HepG2 (cell line): ENCODE measurements around the gene KIF13A. TPM values are rescaled to one million over a fixed set of nuclear protein-coding genes. Genes with fewer than 3 reads are reported as not detected.

Experiments
- ATRX ChIP-seq: sonication (generic); formaldehyde crosslinking; IDR thresholded peaks from 2 replicates; pipeline ENCODE4 v1.4.0; 2020; ENCODE audit warnings: missing genetic modification reagents, borderline replicate concordance
- GTF2F1 ChIP-seq: fragments of 150-350 bp; IDR thresholded peaks from 2 replicates; pipeline ENCODE4 v1.6.1; 2014; ENCODE audit warnings: low read length
- KAT8 ChIP-seq: IDR thresholded peaks from 2 replicates; pipeline ENCODE4 v1.6.1; 2016; ENCODE audit warnings: missing genetic modification reagents, missing compliant biosample characterization
- MAF1 ChIP-seq: sonication (generic); formaldehyde crosslinking; IDR thresholded peaks from 2 replicates; pipeline ENCODE4 v1.5.0; 2020; ENCODE audit warnings: missing genetic modification reagents, borderline replicate concordance
- MXD4 ChIP-seq: IDR thresholded peaks from 2 replicates; pipeline ENCODE4 v1.6.1; 2016; ENCODE audit warnings: mild to moderate bottlenecking, missing biosample characterization, missing genetic modification reagents
- NFE2 ChIP-seq: sonication (generic); formaldehyde crosslinking; IDR thresholded peaks from 2 replicates; pipeline ENCODE4 v1.4.0; 2020; ENCODE audit warnings: missing genetic modification reagents
- RBAK ChIP-seq: sonication (generic); formaldehyde crosslinking; IDR thresholded peaks from 2 replicates; pipeline ENCODE4 v1.5.1; 2020; ENCODE audit warnings: mild to moderate bottlenecking, missing genetic modification reagents
- SALL2 ChIP-seq: sonication (generic); formaldehyde crosslinking; IDR thresholded peaks from 2 replicates; pipeline ENCODE4 v1.8.1; 2023; ENCODE audit warnings: mild to moderate bottlenecking, missing genetic modification reagents, inconsistent platforms
- TARDBP ChIP-seq: sonication (generic); formaldehyde crosslinking; IDR thresholded peaks from 2 replicates; pipeline ENCODE4 v1.8.0; 2022; ENCODE audit warnings: mild to moderate bottlenecking, missing genetic modification reagents
- TBL1XR1 ChIP-seq: fragments of 150-350 bp; IDR thresholded peaks from 2 replicates; pipeline ENCODE4 v1.6.1; 2014; ENCODE audit warnings: borderline replicate concordance, low read length; ENCODE audit not compliant: partially characterized antibody
- ZFP41 ChIP-seq: sonication (generic); formaldehyde crosslinking; IDR thresholded peaks from 2 replicates; pipeline ENCODE4 v1.4.0; 2020; ENCODE audit warnings: mild to moderate bottlenecking, missing genetic modification reagents, borderline replicate concordance
- ZNF253 ChIP-seq: sonication (generic); formaldehyde crosslinking; IDR thresholded peaks from 2 replicates; pipeline ENCODE4 v1.8.0; 2022; ENCODE audit warnings: mild to moderate bottlenecking, missing genetic modification reagents, borderline replicate concordance
- ZNF792 ChIP-seq: IDR thresholded peaks from 2 replicates; pipeline ENCODE4 v1.6.1; 2016
- polyA plus RNA-seq, 8 experiments: library from polyadenylated mRNA; depleted of rRNA in 3 of 8; stranded (reverse) in 7 of 8; unstranded in 1 of 8; fragments of >200 nt; fragmentation: Illumina TruSeq in 4 of 8; extraction: Trizol in 4 of 8; gene quantifications; 2 replicates each; pipeline versions ENCODE4 v1.2.1 to v1.2.3, GENCODE V29; 2011 to 2016; ENCODE audit warnings: low read depth in 4 of 8, missing spikeins in 1 of 8, mixed read lengths in 1 of 8; ENCODE audit not compliant: insufficient read depth in 1 of 8
- total RNA-seq, 5 experiments: library from RNA; depleted of rRNA; stranded (reverse); fragments of >200 nt; fragmentation: Illumina TruSeq; extraction: Trizol; gene quantifications; 2 replicates each; pipeline ENCODE4 v1.2.3, GENCODE V29; 2016; ENCODE audit warnings: low read depth in 1 of 5
- TF ChIP-seq, protein P1 (sequence below): sonication (generic); formaldehyde crosslinking; IDR thresholded peaks from 2 replicates; pipeline ENCODE4 v1.5.0; 2020; ENCODE audit warnings: mild to moderate bottlenecking, missing genetic modification reagents, borderline replicate concordance
- TF ChIP-seq, protein P2 (sequence below): sonication (generic); formaldehyde crosslinking; IDR thresholded peaks from 2 replicates; pipeline ENCODE4 v1.9.0; 2021; ENCODE audit warnings: missing genetic modification reagents, borderline replicate concordance
- TF ChIP-seq, protein P3 (sequence below): IDR thresholded peaks from 2 replicates; pipeline ENCODE4 v1.6.1; 2016; ENCODE audit warnings: missing compliant biosample characterization, missing genetic modification reagents, borderline replicate concordance

KIF13A gene
- total and polyA plus RNA-seq, 2 of the 13 experiments (the other 11 are each of a cell fraction or from before 2014, with no cell fraction given): 21.1 to 37.2 TPM

DNA sequence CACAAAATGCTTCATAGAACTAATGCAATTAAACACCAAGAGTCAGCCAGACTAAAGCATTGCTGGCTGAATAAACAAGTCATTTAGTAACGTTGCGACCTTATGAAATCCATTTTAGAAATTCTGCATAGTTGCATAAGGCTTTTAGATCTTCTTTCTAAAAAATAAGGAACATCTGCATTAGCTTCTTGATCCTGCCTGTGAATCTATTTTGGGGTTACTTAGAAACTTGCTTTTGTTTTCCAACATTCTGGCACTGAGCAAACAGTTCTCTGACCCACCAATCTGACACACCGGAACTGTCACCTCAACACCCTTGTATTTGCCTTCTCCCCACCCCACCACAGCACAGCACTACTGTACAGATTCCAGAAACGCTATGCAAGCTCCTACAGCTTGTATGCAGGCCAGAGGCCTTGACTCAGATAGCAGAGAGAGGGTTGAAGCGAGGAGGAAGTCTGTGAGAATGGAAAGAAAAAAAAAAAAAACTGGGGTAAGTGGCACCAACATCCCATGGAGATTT, 55.0 kb downstream of the KIF13A start (continued):
- TF ChIP-seq, protein P1, sequence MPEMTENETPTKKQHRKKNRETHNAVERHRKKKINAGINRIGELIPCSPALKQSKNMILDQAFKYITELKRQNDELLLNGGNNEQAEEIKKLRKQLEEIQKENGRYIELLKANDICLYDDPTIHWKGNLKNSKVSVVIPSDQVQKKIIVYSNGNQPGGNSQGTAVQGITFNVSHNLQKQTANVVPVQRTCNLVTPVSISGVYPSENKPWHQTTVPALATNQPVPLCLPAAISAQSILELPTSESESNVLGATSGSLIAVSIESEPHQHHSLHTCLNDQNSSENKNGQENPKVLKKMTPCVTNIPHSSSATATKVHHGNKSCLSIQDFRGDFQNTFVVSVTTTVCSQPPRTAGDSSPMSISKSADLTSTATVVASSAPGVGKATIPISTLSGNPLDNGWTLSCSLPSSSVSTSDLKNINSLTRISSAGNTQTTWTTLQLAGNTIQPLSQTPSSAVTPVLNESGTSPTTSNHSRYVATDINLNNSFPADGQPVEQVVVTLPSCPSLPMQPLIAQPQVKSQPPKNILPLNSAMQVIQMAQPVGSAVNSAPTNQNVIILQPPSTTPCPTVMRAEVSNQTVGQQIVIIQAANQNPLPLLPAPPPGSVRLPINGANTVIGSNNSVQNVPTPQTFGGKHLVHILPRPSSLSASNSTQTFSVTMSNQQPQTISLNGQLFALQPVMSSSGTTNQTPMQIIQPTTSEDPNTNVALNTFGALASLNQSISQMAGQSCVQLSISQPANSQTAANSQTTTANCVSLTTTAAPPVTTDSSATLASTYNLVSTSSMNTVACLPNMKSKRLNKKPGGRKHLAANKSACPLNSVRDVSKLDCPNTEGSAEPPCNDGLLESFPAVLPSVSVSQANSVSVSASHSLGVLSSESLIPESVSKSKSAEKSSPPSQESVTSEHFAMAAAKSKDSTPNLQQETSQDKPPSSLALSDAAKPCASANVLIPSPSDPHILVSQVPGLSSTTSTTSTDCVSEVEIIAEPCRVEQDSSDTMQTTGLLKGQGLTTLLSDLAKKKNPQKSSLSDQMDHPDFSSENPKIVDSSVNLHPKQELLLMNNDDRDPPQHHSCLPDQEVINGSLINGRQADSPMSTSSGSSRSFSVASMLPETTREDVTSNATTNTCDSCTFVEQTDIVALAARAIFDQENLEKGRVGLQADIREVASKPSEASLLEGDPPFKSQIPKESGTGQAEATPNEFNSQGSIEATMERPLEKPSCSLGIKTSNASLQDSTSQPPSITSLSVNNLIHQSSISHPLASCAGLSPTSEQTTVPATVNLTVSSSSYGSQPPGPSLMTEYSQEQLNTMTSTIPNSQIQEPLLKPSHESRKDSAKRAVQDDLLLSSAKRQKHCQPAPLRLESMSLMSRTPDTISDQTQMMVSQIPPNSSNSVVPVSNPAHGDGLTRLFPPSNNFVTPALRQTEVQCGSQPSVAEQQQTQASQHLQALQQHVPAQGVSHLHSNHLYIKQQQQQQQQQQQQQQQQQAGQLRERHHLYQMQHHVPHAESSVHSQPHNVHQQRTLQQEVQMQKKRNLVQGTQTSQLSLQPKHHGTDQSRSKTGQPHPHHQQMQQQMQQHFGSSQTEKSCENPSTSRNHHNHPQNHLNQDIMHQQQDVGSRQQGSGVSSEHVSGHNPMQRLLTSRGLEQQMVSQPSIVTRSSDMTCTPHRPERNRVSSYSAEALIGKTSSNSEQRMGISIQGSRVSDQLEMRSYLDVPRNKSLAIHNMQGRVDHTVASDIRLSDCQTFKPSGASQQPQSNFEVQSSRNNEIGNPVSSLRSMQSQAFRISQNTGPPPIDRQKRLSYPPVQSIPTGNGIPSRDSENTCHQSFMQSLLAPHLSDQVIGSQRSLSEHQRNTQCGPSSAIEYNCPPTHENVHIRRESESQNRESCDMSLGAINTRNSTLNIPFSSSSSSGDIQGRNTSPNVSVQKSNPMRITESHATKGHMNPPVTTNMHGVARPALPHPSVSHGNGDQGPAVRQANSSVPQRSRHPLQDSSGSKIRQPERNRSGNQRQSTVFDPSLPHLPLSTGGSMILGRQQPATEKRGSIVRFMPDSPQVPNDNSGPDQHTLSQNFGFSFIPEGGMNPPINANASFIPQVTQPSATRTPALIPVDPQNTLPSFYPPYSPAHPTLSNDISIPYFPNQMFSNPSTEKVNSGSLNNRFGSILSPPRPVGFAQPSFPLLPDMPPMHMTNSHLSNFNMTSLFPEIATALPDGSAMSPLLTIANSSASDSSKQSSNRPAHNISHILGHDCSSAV (CRISPR knock-in tag): no peak
- TF ChIP-seq ZNF253 (CRISPR knock-in tag): no peak
- TF ChIP-seq ZNF792 (CRISPR knock-in tag): peak; percentile 76; the same call in 1 of the 2 replicates
- TF ChIP-seq, protein P2, sequence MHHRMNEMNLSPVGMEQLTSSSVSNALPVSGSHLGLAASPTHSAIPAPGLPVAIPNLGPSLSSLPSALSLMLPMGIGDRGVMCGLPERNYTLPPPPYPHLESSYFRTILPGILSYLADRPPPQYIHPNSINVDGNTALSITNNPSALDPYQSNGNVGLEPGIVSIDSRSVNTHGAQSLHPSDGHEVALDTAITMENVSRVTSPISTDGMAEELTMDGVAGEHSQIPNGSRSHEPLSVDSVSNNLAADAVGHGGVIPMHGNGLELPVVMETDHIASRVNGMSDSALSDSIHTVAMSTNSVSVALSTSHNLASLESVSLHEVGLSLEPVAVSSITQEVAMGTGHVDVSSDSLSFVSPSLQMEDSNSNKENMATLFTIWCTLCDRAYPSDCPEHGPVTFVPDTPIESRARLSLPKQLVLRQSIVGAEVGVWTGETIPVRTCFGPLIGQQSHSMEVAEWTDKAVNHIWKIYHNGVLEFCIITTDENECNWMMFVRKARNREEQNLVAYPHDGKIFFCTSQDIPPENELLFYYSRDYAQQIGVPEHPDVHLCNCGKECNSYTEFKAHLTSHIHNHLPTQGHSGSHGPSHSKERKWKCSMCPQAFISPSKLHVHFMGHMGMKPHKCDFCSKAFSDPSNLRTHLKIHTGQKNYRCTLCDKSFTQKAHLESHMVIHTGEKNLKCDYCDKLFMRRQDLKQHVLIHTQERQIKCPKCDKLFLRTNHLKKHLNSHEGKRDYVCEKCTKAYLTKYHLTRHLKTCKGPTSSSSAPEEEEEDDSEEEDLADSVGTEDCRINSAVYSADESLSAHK (CRISPR knock-in tag): no peak
- TF ChIP-seq NFE2 (CRISPR knock-in tag): no peak
- peak; percentile 92; the same call in 1 of the 2 replicates for TF ChIP-seq TARDBP (CRISPR knock-in tag)
- no peak for TF ChIP-seq TBL1XR1
- no peak for TF ChIP-seq RBAK (CRISPR knock-in tag)
- no peak for TF ChIP-seq MAF1 (CRISPR knock-in tag)
- TF ChIP-seq GTF2F1: no peak
- no peak for TF ChIP-seq ZFP41 (CRISPR knock-in tag)
- TF ChIP-seq MXD4: no peak
- TF ChIP-seq ATRX: no peak
- no peak for TF ChIP-seq SALL2 (CRISPR knock-in tag)
- TF ChIP-seq, protein P3, sequence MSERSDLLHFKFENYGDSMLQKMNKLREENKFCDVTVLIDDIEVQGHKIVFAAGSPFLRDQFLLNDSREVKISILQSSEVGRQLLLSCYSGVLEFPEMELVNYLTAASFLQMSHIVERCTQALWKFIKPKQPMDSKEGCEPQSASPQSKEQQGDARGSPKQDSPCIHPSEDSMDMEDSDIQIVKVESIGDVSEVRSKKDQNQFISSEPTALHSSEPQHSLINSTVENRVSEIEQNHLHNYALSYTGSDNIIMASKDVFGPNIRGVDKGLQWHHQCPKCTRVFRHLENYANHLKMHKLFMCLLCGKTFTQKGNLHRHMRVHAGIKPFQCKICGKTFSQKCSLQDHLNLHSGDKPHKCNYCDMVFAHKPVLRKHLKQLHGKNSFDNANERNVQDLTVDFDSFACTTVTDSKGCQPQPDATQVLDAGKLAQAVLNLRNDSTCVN (CRISPR knock-in tag): peak; percentile 96
- peak; percentile 55; the same call in 1 of the 2 replicates for TF ChIP-seq KAT8 (CRISPR knock-in tag)
